ENCODE measurements around the gene TMIGD1.
"Not testable (repeated sequence)": the region's sequence is repeated elsewhere in the genome, so short reads cannot be mapped to it uniquely, and the experiment has no call there.

The TMIGD1 gene

DNA sequence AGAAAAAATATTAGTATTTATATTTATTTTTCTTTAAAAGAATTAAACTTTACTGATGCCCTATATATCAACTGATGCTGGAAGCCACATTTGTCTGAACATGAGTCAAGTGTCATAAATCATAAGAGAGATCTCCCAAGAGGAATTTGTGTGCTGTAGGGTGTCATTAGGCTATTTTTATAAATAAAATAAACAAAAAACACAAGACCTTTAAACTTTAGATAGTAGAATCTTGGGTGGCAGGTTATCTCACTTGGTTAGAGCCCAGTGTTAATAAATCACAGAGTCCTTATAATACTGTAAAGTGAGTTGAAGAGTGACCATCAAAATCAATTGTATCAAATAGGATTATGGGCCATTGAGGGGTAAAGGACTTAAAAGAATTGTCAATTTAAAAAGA, 23.6 kb upstream of the TMIGD1 start:
- FAIRE-seq: no peak

DNA sequence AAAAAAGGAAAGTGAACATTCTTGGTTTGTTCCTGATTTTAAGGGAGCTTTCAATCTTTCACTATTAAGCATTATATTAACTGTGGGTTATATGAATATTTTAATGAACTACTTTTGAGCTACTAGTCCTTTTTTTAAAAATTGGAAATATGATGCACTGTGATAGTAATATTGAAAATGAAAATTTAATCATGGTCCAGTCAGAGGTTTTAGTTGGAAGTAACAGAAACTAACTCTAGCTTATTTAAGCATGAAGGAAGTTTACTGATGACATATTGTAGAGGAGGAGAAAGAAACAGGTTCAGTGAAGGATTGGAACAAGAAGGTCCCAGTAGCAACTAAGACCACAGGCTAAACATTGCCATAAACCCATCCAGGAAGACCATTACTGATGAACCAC, 20.8 kb upstream of the TMIGD1 start:
- FAIRE-seq: no peak

DNA sequence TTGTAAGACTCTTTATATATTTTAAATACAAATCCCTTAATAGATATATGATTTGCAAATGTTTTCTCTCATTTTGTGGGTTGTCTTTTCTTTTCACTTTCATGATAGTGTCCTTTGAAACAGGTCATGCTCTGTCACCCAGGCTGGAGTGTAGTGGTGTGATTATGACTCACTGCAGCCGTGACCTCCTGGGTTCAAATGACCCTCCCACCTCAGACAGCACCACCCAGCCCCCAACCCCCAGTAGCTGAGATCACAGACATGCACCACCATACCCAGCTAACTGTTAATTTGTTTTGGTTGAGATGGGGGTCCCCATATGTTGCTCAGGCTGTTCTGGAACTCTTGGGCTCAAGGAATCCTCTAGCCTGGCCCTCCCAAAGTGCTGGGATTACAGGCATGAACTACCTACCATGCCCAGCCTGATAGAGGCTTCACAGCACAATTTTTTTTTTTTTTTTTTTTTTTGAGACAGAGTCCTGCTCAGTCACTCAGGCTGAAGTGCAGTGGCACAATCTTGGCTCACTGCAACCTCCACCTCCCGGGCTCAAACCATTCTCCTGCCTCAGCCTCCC, 18.5 kb upstream of the TMIGD1 start:
- FAIRE-seq: no peak

DNA sequence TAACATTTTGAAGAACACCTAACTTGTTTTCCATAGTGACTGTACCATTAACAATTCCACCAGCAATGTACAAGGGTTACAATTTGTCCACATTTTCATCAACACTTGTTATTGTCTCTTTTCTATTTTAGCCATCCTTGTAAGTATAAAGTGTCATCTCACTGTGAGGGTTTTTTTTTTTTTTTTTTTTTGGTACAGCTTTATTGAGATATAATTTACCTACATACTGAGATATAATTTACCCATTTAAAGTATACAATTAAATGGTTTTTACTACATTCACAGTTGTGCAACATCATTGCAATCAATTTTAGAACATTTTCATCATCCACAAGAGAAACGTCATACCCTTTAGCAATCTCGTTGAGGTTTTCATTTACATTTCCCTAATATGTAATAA, 17.9 kb upstream of the TMIGD1 start:
- FAIRE-seq: no peak

DNA sequence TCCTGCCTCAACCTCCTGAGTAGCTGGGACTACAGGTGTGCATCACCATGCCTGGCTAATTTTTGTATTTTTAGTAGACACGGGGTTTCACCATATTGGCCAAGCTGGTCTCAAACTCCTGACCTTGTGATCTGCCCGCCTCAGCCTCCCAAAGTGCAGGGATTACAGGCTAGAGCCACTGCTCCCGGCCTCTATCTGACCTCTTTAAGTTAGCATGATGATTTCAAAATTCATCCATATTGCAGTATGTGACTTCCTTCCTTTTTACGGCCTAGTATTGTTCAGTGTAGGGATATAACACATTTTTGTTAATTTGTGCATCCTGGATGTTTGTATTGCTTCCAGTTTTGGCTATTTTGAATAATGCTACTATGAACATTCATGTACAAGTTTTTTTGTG, 17.4 kb upstream of the TMIGD1 start:
- FAIRE-seq: not testable (repeated sequence)

DNA sequence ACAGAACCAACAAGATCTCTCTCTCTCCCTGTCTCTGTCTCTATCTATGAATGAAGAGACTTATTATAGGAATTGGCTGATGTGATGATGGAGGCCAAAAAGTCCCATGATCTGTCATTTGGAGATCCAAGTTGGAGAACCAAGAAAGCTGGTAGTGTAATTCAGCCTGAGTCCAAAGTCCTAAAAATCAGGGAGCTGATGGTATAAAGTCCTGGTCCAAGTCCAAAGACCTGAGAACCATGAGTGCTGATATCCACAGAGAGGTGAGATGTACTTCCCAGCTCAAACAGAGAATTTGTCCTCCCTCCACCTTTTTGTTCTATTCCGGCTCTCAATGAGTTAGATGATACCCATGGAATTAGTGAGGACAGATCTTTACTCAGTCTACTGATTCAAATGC, 15.4 kb upstream of the TMIGD1 start:
- no peak for FAIRE-seq

DNA sequence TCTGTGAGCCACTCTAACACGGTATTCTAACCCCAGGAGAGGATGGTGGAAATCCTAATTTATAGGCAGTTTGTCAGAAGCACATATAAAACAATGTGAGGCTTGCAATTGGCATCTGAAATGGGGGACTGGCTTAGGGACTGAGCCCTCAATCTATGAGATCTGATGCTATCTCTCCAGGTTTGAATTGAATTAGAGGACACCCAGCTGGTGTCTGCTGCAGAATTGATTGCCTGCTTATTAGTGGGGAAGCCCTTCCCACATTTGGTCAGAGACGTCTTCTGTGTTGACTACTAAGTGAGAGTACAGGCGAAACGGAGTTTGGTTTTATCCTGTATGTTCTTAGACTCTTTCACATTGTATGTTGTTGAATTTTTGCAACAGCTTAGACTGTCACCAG, 13.6 kb upstream of the TMIGD1 start:
- no peak for FAIRE-seq

DNA sequence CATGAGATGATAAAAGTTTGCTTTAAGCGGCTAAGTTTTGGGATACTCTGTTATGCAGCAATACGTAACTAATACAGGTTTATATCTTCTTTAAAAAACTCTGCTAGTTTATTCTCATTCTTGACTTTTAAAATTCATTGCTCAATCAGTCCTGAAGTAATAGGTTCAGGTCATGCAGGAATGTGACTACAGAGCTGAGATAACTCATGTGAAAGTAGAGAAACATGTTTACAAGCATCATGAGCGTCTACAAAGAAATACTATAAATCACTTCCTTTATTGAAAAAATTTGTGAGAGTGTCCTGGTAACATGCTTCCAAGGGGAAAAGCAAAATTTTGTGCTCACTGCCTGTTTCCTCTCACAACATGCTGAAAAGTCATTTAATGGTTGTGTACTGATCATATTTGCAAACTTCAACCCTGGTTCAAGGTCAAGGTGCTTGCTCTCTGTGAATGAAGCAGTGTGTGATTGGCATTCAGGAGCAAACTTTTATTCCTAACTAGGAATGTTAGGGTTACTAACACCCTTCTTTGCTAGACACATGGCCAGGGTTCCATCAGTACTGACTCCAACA, 12.5 kb upstream of the TMIGD1 start:
- no peak for FAIRE-seq

DNA sequence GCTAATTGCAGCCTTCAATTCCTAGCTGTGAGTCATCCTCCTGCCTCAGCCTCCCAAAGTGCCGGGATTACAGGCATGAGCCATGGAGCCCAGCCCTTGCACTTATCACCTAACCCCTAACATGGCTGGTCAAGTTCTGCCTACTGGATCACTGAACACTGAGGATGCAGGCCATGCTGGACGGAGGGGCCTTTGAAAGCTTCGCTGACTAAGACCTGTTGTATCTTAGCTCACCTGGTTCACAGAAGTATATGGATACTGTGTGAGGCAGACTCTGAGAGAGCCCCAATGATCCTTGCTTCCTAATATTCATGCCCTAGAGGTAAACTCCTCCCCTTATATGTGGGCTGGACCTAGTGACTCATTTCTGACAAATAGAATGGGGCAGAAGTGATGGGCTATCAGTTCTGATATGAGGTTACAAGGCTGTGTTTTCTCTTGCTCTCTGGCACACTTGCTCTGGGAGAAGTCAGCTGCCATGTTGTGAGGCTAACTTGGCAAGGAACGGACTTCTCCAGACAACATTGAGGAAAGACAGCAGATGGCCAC, 11.7 kb upstream of the TMIGD1 start:
- no peak for FAIRE-seq

DNA sequence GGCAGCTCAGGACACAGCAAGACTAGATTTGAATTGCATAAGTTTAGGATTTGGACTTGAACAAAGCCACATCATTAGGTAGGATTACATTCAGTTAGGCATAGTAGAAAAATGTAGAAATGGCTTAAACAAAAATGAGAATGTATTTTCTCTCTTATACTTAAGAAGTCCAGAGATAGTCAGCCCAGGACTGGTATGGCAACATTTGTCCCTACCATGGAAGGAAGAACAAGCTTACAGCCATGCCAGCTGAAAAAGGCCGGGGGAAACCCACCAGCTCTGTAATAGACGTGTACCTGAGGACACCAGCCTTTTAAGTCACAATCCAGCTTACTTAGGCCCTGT, 11.2 kb upstream of the TMIGD1 start:
- FAIRE-seq: no peak

DNA sequence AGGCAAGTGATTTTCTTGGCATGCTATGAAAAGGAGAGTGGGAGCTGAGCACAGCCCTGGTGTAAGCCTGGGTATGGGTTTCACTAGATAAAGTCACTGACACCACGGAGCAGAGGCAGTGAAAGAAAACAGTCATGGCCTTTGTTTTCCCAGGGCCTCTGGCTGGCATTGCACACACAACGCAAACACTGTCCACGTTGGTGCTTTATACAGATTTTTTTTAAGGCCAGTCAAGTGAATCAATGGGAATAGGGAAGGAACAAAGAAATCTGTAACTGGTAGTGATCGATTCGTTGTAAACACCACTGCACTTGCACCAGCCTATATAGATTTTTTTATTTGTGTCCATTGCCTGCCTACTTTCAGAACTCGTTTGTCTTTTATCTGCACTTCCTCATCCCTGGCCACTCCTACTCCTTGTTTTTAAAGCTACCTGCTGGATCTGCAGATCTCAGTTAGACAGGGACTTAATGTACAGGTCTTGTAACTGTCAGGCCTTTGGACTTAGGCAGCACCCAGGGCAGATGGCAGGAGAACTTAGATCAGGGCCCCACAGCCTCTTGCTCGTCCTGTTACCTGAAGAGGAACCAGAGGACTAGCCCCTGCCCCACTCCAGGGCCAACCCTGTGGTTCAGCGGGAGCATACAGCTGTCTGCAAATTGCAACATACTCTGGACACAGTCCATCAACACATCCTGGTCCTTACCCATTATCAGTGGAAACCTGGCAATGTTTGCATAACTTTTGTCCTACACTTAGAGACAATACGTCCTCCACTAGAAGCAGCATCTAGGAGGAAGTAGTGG, 10.6 kb upstream of the TMIGD1 start:
- no peak for FAIRE-seq

DNA sequence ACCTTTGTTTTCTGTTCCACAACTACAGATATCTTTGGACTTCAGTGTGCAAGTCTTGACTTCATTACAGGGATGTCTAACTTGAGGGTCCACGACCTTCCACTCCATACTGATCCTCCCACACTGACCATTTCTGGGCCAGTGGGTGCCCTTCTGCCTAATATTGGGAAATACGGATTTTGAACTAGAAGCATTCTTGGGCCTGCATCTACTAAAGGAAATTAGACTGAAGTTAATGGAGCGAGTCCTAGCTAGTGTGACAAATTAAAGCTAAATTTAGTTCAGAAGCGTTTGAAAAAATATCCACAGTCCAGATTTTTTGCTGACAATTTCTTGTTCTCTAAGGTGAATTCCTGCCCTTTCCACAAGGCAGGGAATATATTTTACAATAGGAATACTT, 9.9 kb upstream of the TMIGD1 start:
- no peak for FAIRE-seq

DNA sequence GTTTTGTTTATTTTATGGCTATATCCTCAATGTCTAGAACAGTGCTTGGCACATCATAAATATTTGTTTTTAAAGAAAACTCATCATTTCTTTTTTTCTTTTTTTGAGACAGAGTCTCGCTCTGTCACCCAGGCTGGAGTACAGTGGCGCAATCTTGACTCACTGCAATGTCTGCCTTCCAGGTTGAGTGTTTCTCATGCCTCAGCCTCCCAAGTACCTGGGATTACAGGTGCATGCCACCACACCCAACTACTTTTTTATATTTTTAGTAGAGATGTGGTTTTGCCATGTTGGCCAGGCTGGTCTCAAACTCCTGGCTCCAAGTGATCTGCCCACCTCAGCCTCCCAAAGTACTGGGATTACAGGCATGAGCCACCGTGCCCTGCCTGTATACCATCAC, 9.4 kb upstream of the TMIGD1 start:
- not testable (repeated sequence) for FAIRE-seq

DNA sequence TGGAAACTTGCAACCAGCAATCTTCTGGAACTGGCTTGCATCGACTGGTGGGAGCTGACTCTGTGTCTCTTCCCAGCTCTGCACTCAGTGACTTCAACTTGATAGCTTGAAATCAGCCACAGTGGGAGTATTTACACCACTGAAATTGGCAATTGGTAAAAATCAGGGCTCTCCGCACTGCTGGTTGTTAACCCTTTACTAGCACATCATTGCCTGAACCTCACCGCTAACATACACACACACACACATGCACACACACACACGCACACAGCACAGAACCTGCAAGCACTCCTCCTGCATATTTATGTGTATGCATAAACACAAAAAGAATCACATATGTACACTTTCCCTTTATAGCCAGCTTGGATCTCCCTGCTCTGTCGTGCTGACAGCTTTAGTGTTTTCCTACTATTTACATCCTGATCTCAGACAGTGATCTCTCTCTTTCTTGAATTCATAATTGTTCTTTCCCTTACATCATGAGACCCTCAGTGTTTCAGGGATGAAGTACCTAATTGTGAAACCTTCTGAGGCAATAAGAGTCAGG, 7.9 kb upstream of the TMIGD1 start:
- no peak for FAIRE-seq

DNA sequence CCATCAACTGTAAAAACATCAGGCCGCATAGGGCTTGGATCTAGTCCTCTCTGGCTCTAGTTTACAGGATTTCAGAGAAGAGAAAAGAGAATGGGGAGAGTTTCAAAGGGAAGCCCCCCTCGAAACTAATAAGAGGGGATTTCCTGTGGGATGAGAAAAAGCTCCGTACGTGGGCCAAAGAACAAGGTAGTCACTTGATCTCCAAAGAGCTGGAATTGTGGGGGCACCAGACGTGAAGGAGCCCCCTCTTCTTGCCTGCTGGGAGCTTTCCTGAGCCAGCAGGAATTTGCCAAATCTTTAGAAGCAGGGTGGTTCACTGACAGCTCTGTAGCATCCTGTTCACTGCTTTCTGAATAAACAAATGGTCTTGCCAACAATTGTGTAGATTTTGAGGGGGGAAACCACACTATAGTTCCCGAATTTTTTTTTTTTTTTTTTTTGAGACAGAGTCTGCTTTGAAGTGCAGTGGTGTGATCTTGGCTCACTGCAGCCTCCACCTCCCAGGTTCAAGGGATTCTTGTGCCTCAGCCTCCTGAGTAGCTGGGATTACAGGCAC, 7.0 kb upstream of the TMIGD1 start:
- FAIRE-seq: no peak

DNA sequence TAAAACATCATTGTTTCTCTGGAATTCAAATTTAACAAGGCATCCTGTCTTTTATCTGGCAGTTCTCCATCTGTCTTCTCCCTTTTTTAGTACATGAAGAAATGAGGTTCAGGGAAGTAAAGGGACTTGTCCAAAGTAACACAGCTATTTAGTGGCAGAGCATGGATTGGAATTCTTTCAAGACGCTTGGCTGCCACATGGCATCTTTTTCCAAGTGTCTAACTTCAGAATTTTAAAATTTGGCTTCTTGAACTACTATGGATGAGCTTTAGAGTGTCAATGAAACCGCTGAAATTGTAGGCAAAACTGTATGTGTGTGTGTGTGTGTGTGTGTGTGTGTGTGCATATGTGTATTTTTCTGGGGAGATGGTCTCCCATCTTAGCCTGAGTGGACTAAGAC, 5.2 kb upstream of the TMIGD1 start:
- no peak for FAIRE-seq

DNA sequence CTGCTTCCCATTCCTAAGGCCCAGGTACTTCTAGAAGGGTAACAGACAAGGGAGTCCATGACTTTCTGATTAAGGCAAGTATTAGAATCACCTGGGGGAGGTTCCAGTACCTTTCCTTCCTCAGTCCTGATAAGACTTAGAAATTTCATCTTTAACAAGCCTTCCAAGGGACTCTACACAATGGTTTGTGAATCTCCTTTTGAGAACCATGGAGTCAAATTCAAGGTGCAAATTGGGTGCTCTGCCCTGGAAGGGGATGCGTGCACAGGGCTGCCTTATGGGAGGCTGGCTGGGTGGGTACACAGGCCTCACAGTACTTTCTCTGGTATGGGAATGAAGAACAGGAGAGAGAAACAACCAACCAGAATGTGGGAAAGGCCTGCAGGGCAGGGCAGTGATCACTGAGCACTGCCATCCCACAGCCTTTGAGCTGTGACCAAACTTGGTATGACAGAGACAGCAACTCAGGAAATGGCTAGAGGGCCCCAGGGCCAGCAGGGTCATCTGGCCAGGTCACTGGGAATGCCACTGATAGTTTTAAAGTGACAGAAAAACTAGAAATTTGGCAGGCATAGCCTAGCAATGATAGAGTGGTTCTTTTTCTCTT, 3.6 kb upstream of the TMIGD1 start:
- FAIRE-seq: no peak

DNA sequence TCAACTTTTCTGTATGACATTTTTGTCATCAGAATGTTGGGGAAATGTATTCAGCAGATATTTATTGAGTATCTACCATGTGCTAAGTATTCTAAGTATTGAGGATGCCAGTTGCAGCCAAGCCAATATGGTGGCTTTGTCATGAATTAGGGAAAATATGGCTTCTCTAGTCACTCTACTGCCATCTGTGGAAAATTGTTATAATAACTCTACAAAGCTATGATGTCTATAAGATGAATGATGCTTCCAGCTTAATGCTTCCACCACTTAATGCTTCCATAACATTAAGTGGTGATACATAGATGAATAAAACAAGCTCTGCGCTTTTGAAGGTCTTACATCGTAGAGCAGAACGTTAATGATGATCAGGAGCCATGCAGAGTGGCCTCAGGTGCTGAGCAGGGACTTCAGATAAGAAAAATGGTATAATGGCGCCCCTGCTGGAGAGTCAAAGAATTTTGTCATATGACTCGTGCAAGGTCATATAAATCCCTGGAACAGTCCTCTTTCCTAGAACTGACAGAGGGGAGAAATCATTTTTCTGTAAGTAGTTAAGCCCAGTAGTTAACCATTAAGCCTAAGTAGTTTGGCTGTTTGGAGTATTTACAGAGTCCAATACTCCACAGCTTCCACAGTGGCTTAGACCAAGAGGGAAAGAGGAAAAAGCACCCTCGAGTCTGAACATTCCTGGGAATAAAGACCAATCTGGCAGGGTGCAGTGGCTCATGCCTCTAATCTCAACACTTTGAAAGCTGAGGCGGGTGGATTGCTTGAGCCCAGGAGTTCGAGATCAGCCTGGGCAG, 2.7 kb upstream of the TMIGD1 start:
- FAIRE-seq: no peak

DNA sequence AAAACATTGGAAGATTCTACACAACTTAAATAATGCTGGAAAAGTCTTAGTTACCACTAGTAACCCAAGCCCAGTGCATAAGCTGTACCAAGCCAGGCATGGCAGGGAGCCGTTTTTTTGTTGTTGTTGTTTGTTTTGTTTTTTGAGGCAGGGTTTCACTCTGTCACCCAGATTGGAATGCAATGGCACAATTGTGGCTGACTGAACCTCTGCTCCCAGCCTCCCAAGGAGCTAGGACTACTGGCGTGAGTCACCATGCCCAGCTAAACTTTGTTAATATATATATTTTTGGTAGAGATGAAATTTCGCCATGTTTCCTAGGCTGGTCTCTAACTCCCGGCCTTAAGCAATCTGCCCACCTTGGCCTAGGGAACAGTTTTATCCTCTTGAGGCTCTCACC, 564 bp upstream of the TMIGD1 start:
- no peak for FAIRE-seq

DNA sequence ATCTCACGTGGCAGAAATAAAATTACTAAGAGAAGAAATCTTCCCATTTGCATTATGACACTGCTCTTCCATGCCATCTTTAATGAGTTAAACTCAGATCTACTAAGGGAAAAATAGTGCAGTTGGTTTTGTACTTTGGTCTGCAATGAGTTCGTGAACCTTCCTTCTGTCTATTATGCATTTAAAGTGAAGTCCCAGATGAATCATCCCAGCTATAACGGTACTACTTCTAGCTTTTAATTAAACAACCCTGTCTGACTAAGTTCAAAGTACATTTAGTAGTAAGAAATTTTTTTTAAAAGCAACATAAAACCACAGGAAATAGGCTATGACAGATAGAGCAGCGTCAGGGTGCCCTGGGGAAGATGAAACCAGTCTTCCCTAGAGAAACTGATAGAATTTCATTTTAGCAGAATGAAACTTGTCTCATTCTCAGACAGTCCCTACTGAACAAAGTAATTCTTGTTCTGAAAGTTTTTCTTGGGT, 1.8 kb downstream of the TMIGD1 start:
- FAIRE-seq: no peak

DNA sequence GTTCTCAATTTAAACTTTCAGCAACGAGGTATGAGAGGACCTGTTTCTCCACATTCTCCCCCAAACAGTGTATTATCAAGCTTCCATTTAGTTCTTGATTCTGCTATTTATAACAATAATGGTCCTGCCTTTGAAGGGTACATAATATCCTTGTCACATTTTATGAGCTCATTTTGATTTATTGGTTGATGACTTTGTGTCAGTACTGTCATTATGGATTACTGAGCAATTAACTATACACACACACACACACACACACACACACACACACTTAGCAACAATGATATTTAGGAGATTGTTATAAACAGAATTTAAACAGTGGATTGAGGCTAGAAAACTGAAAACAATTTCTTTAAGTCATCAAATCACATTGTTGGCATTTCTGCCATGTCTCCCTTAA, 7.0 kb downstream of the TMIGD1 start:
- FAIRE-seq: peak; percentile 90

DNA sequence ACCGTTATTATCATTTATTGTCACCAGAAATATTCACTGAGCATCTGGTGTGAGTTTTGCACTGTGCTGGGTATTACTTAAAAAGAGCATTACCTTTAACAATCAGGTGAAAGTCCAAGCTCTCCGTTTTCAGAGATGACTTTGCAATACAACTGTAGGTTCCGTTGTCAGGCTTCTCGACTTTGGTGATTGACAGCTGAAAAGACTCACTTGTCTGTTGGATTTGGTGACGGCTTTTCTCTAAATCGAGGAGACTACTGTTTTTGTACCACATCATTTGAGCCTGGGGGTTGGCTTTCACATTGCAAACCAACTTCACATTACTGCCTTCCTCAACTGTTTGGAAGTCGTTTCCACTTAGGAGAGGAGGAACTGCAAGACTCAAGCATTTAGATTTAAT, 9.1 kb downstream of the TMIGD1 start:
- FAIRE-seq: no peak

Data from islet of Langerhans (tissue), 1 donor.